Thoracic aorta (tissue), 2 donors: ENCODE measurements around the gene ANKRD6. TPM values are rescaled to one million over a fixed set of nuclear protein-coding genes. Genes with fewer than 3 reads are reported as not detected.

Experiments used
- ATAC-seq: fragments of 150-250 bp; one replicate; pipeline ENCODE4 v1.8.0; 2017; ENCODE audit warnings: low read depth; ENCODE audit not compliant: insufficient number of reproducible peaks, low FRiP score
- DNase-seq: peaks from one replicate; pipeline ENCODE4 v3.0.0-alpha.2; 2020; ENCODE audit warnings: low spot score
- H3K27ac ChIP-seq, 2 donors: fragments of 200-600 bp; sonication (generic); 1 replicate in 1 of 2; 2 replicates in 1 of 2; pipeline ENCODE4 v1.5.1; 2016; ENCODE audit warnings: mild to moderate bottlenecking in 2 of 2, moderate library complexity in 2 of 2
- H3K27me3 ChIP-seq: fragments of 200-600 bp; sonication (generic); replicated peaks from 2 replicates; pipeline ENCODE4 v1.6.0; 2016; ENCODE audit warnings: mild to moderate bottlenecking; ENCODE audit not compliant: insufficient read depth
- H3K36me3 ChIP-seq: fragments of 200-600 bp; sonication (generic); one replicate; pipeline ENCODE4 v1.5.1; 2016
- H3K4me1 ChIP-seq, 2 donors: fragments of 200-600 bp; sonication (generic); 1 replicate in 1 of 2; 2 replicates in 1 of 2; pipeline versions ENCODE4 v1.5.1 to v1.6.0; 2016; ENCODE audit warnings: low read depth in 2 of 2, mild to moderate bottlenecking in 1 of 2; ENCODE audit not compliant: control insufficient read depth in 1 of 2
- H3K4me3 ChIP-seq: fragments of 200-600 bp; sonication (generic); 2 replicates; pipeline ENCODE4 v1.5.1; 2016; ENCODE audit warnings: mild to moderate bottlenecking
- H3K9me3 ChIP-seq: fragments of 200-600 bp; sonication (generic); 2 replicates; pipeline ENCODE4 v1.5.1; 2016
- total RNA-seq, 2 donors: library from RNA; depleted of rRNA; stranded (reverse); fragments of >200 nt; gene quantifications; one replicate each; pipeline versions ENCODE4 v1.1.0 to v1.2.3, GENCODE V29; 2016
- TF ChIP-seq, protein P1 (sequence below): fragments of 200-600 bp; sonication (generic); IDR thresholded peaks from one replicate; pipeline ENCODE4 v1.5.1; 2019; ENCODE audit warnings: antibody characterized with exemption

ANKRD6 gene
- total RNA-seq, 2 donors from 2014 or later, result 35.3 to 91.9 TPM

DNA sequence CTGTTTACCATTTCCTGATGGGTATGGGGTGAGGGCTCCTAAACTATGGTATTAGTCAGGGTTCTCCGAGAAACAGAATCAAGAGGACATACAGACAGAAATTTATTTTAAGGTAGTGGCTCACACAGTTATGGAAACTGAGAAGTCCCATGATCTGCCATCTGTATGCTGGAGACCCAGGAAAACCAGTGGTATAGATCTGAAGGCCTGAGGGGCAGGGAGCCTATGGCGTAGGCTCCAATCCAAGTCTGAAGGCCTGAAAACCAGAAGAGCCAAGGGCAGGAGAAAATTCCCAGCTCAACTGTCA lies 93.6 kb downstream of the ANKRD6 start:
- DNase-seq (no peak), ATAC-seq (no peak)
- peaks cover 7 to 54% of the 10 kb centered on the region in 2 donors for H3K4me1 ChIP-seq
- no peak overlapping the region for H3K4me3 ChIP-seq
- H3K27ac ChIP-seq, result peak overlapping the region; percentile 55 to 58
- H3K9me3 ChIP-seq, result no peaks in the 10 kb centered on the region
- H3K36me3 ChIP-seq, result no peaks in the 10 kb centered on the region
- H3K27me3 ChIP-seq, result no peaks in the 10 kb centered on the region
- TF ChIP-seq, protein P1, sequence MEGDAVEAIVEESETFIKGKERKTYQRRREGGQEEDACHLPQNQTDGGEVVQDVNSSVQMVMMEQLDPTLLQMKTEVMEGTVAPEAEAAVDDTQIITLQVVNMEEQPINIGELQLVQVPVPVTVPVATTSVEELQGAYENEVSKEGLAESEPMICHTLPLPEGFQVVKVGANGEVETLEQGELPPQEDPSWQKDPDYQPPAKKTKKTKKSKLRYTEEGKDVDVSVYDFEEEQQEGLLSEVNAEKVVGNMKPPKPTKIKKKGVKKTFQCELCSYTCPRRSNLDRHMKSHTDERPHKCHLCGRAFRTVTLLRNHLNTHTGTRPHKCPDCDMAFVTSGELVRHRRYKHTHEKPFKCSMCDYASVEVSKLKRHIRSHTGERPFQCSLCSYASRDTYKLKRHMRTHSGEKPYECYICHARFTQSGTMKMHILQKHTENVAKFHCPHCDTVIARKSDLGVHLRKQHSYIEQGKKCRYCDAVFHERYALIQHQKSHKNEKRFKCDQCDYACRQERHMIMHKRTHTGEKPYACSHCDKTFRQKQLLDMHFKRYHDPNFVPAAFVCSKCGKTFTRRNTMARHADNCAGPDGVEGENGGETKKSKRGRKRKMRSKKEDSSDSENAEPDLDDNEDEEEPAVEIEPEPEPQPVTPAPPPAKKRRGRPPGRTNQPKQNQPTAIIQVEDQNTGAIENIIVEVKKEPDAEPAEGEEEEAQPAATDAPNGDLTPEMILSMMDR, result no peak

GRCh38 chr6:89527634-89528033 lies 94.7 kb downstream of the ANKRD6 start:
- Histone ChIP-seq H3K9me3 (no peaks in the 10 kb centered on the region), H3K4me3 (no peak overlapping the region), H3K27ac (no peak overlapping the region), H3K4me1 (peaks cover 7 to 51% of the 10 kb centered on the region in 2 donors), H3K36me3 (no peaks in the 10 kb centered on the region), H3K27me3 (no peaks in the 10 kb centered on the region)
- DNase-seq (no peak), ATAC-seq (no peak)
- TF ChIP-seq, protein P1, result no peak

GRCh38 chr6:89528866-89529265 lies 95.9 kb downstream of the ANKRD6 start:
- H3K27me3 ChIP-seq, result no peaks in the 10 kb centered on the region
- ATAC-seq (no peak), DNase-seq (no peak)
- TF ChIP-seq, protein P1, result no peak
- peaks cover 4 to 39% of the 10 kb centered on the region in 2 donors for H3K4me1 ChIP-seq
- no peaks in the 10 kb centered on the region for H3K36me3 ChIP-seq
- peak overlapping the region in 1 of 2 donors; percentile 14 for H3K27ac ChIP-seq
- no peaks in the 10 kb centered on the region for H3K9me3 ChIP-seq
- H3K4me3 ChIP-seq, result no peak overlapping the region

DNA sequence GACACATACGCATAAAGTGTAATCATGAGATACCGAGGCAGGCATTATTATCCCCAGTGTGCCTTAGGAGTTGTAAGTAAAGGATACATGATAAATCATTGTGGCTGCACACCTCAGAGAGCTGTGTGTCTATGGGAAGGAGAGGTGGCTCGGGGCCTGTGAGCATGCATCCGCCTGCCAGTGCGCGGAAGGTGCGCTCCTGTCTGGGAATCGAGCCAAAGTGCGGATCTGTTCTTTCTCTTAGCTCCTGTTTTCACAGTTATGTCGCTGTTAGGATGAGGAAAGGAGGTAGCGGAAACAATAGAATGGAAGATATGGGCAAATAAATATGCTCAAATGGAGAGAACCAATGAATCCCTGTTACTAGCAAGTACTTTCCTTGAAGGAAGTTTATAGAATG lies 98.0 kb downstream of the ANKRD6 start:
- H3K27ac ChIP-seq, result no peak overlapping the region
- no peaks in the 10 kb centered on the region for H3K9me3 ChIP-seq
- H3K27me3 ChIP-seq, result no peaks in the 10 kb centered on the region
- no peak overlapping the region for H3K4me3 ChIP-seq
- TF ChIP-seq, protein P1, result no peak
- H3K4me1 ChIP-seq, result peaks cover 0 to 19% of the 10 kb centered on the region in 2 donors
- DNase-seq (no peak), ATAC-seq (no peak)
- H3K36me3 ChIP-seq, result no peaks in the 10 kb centered on the region

DNA sequence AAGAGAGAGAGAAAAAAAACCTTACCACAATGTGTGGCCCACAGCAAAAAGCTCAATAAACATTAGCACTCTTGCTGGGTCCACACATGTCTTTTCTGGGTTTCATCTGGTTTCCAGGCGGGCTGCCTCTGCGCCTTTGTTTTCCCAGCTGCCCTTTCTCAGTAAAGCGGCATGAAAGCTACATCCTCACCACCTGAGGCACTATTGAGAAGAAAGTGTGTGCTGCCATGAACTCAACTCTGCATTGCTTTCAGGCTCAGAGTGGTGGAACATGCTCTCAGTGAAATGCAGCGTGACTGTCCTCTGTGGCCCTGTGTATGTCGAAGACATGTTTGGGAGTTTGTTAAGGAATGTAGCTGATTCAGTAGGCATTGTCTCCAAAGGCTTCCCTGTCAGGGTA lies 103.3 kb downstream of the ANKRD6 start:
- H3K4me1 ChIP-seq, result no peaks in the 10 kb centered on the region
- DNase-seq (no peak), ATAC-seq (no peak)
- no peak overlapping the region for H3K4me3 ChIP-seq
- TF ChIP-seq, protein P1, result no peak
- H3K36me3 ChIP-seq, result no peaks in the 10 kb centered on the region
- no peaks in the 10 kb centered on the region for H3K9me3 ChIP-seq
- no peak overlapping the region for H3K27ac ChIP-seq
- no peaks in the 10 kb centered on the region for H3K27me3 ChIP-seq
